Kidney tubule cell (primary cell): ENCODE measurements around the gene CSGALNACT2.

Experiments used
- DNase-seq: peaks from one replicate; pipeline ENCODE4 v3.0.0-alpha.2; 2018; ENCODE audit warnings: low spot score

Gene CSGALNACT2

DNA sequence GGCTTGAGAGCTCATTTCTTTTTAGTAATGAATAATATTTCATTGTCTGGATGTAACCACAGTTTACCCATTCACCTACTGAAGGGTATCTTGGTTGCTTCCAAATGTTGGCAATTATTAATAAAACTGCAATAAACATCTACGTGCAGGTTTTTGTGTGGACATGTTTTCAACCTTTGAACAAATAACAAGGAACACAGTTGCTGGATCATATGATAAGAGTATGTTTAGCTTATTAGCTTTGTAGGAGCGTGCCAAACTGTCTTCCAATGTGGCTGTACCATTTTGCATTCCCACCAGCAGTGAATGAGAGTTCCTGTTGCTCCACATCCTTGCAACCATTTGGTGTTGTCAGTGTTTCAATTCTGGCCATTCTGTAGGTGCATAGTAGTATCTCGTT, 49.0 kb downstream of the CSGALNACT2 start:
- no peak for DNase-seq

DNA sequence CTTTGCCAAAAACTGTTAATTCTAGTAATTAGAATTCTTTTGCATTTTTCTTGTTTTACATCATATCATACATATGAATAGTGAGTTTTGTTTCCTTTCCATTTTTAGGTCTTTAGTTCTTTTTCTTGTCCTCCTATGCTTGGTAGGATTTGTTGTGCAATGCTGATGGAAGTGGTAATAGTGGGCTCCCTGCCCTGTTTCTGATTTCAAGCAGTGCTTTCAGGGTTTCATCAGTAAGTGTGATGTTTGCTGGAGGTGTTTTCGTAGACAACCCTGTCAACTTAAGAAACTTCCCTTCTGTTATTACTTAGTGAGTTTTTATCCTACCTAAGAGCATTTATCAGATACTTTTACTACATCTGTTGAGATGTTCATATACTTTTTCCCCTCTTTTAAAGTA, 50.5 kb downstream of the CSGALNACT2 start:
- DNase-seq, result no peak

DNA sequence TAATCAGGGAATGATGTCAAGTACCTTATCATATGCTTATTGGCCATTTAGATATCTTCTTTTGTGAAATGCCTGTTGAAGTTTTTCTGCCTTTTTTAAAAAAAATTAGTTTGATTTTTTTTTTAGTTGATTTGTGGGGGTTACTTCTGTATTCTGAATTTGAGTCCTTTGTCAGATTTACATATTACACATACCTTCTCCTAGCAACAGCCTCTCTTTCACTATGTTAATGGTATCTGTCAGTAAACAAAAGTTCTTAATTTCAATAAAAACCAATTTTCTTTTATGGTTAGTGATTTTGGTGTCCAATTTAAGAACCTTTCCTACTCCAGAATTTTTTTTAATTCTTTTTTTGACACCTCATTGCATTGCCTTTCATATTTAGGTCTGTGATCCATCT, 52.0 kb downstream of the CSGALNACT2 start:
- DNase-seq, result no peak

DNA sequence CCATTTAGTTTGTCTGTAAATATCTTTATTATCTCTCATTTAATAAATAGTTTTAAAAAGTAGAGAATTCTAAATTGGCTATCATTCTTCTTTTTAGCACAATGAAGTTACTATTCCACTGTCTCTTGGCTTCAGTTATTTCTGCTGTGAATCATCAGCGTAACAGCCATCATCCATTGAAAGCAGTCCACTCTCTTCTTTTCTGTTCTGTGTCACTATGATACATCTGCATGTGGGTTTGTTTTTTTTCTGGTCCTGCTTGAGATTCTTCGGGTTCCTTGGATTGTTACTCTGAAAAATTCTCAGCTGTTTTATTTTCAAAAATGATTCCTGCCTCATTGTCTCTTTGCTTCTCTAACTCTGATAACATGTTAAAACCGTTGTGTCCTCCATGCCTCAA, 52.5 kb downstream of the CSGALNACT2 start:
- DNase-seq, result peak; percentile 17

DNA sequence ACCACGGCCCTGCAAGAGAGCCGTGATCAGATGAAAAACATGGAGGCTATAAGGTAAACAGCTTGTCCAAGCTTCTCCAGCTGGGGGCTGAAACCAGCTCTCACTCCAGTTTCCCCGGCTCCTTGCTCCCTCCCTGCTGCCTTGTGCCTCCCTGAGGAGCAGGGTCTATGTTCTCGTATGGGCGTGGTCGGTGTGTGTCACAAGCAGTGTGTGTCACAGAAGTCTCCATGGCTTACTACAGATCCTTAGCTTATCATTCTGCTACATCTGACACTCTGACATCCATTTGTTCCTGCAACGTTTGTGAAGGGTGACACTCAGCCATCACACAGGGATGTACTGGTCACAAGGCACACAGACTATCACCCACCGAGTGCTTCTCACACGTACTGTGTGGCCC, 54.6 kb downstream of the CSGALNACT2 start:
- DNase-seq, result no peak

DNA sequence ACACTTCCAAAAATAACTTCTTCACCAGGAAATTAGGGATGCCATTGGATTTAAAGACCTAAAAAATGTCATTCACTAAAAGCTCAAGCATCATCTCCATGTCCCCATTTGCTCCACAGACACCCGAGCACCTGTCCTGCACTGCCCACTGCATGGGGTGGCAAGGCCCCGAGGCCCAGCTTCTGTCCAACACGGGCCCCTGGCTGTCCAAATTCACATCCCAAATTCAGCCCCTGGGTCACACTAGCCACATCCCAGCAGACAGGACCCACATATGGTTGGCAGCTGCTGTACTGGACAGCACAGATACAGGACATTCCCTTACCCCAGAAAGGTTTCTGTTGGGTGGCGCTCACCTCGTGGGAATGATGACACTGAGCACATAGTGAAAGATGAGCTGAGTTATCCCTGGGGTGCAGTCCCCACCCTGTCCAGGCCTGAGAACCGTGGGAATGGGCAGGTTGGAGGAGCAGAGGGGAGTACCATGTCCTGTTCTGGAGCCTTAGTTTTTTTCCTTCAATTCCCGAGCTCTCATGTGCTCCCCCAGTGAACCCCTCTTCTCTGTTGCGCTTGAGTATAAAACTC, 55.3 kb downstream of the CSGALNACT2 start:
- no peak for DNase-seq

DNA sequence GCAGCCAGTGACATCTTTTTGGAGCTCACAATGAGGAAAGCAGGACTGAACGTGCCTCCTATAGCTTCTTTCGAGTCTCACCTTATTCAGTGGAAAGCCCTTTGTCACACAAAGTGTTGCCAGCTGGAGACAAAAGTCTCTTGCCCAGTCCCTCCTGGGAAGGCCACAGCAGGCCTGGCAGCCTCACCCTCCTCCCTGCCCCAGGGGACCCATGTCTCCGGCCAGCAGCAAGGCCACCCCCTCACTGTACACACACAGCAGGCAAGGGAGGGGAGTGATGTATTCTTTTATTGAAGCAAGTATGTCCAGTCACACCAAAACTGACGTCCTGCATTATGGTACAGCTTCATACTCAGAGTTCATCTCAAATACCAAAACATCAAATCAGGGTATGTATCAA, 56.0 kb downstream of the CSGALNACT2 start:
- DNase-seq, result no peak

DNA sequence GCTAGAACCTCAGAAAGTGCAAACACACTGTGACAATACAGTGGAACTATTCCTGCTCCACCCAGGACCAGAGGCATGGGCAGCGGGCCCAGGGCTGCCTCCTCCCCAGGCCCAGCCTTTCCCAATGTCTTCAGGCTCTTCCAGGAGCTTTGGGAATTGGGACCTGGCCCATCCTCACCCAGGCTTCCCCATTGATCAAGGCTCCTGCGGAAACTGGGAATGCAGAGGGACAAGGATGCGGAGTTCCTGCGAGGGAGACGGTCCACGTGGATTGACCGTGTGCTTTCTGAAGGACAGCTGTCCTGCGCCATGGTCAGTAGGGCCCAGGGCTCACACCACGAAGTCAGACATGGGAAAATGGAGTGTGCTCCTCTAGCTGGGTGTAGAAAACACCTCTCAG, 56.6 kb downstream of the CSGALNACT2 start:
- no peak for DNase-seq

DNA sequence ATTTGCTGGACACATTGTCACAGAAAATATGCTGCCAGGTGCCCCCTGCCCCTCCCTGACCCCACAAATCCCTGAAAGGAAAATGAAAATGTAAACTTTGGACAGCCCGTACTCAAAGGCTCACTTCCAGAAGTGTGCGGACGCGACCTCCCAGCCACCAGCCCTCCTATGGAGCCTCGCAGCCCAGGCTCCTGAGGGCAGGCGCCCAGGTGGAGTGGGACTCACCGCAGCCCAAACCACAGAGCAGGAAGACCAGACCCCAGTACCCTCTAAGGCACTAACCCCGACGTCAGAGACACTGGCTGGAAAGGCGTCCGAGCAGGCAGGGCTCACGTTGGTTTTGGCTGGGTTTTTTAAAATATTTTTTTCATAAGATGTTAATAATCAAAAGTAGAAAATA, 57.3 kb downstream of the CSGALNACT2 start:
- DNase-seq, result no peak

DNA sequence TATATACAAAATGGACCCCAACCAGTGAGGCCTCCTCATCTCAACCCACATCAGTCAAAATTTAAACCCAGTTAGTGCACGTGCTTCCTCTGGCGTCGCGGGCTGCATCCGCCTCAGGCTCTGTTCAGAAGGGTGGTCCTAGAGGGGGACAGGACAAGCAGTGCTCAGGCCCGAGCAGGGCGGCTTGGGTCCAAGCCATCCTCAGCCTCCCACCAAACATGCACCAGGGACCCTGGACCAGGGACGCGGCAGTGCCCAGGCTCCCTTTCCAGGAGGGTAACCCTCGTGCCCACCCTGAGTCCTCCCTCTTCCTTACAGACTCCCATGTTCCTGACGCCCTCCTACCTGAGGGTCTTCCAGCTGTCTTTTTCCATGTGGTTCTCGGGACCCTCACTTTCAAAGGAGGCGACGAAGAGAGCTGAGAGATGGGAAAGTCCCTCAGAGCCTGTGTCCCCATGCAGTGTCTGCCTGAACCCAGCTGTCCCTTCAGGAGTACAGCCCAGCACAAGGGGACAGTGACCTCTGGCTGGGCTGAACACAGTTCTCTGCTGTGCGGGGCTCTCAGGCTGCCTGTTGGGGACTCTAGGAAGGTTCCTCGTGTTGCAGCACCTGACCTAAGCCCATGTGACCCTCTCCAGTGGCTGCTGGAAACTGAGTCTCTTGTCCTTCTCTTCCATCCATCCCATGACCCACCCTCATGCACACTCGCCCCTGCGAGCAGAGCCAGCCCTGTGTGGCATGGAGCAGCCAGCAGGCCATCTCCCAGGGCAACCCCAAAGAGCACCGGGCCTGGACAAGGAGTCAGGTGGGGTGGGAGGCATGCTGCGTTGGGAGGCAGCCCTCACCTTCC, 58.1 kb downstream of the CSGALNACT2 start:
- DNase-seq, result no peak

DNA sequence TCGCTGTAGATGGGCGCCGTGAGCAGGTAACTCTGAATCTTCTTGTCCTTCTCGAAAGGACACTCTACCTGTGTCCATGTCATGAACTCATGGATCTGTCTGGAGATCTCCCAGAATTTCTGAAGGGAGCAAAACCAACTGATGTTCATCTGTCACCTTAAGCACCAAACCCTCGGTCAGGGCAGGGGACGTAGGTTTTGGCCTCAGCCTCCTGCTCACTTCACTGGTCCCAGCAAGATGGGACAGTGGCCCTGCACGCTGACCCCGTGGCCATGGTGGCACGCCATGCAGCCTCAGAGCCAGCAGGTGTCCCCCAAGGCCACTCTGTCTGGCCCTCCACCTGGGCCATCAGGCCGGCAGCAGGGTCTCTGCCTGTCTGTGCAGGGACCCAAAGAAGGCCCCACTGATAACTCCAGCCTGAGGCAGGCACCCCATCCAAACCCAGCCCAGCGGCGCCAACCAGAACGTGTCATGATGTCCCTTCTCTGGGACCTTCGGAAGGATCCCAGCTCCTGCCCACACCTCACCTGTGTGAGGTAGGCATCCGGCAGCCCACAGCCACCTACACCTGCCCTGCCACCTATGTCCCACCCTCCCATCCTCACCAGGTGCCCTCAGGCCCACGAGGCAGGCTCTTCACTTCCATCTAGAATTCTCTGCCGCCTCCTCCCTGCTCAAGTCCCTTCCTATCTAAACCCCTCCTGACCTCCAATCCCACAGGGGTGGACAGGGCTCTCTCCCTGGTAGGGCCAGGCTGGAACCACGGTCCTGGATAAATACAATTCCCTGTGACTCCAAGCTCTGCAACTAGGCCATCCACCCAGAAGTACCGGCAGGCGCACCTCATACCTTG, 59.0 kb downstream of the CSGALNACT2 start:
- no peak for DNase-seq

DNA sequence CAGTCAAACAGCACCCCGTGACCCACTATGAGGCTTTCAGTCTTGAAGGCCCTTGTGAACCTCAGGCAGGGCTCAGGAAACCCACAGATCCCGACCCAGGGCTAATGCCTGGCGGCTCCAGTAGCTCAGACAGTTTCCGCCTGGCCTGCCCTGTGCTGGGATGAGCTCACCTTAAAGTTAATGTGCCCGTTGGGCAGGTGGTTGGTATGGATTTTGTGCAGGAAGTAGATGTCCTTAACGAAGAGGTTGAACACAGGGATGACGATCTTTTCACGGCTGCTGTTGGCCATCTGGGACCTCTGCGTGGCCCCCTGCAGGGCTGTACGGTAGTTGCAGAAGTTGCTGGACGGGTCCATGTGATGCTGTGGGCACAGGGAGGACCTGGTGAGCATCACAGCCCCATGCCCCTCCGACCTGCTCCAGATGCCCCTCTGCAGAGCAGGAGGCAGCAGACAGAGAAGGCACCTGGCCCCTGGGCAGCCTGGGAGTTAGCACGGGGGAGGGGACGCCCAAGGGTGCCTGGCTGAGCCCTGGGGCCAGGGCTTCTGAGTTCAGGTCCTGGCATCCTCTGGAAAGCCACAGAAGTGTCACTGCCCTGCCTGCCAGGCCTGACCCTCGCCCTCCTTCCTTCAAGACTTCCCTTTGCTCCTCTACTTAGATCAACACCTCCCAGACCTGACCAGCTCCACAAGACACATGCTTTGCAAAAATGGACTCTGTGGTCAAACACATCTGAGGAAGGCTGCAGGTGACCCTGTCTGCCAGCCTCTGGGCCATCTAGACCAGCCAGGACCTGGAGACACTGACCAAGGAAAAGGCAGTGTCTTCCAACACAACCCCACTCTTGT, 59.8 kb downstream of the CSGALNACT2 start:
- DNase-seq, result peak; percentile 7

DNA sequence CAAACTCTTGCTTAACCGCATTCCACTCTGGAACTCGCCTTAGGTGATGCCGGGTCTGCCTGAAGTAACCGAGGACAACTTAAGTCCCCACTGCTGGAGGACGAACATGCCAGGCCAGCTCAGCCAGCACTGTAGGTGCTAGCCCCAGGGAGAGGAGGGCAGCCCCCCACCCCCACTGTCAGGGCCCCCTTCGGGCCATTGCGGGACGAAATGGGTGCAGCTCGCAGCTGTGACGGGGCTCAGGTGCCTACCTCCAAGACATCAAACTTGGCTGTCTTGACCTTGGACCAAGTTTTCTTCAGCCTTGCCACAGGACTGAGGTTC, 60.4 kb downstream of the CSGALNACT2 start:
- DNase-seq, result no peak

DNA sequence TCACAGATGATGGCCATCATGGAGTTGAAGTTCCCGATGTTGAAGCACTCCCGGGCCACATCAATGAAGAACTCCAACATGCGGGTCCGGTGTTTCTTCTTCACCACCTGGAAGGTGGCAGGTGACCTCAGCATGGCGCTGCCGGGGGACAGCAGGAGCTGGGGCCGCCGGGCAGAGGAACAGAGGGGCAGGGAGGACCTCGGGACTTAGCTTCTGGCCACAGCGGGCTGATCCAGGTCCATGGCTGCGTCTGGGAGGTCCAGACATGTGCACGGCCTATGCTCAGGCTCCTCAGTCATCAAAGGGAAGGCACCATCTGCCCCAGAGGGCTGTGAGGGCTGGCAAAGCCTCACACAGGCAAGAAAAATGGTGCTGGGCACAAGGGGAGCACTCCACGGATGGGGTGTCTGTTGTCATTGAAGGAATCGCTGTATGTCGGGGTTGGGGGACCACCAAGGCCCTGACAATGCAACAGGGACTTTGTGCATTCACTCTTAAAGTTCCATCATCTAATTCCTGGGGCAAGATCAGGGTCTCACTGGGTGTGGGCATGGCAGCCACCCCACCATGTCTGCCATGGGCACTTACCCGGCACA, 60.9 kb downstream of the CSGALNACT2 start:
- DNase-seq, result no peak

DNA sequence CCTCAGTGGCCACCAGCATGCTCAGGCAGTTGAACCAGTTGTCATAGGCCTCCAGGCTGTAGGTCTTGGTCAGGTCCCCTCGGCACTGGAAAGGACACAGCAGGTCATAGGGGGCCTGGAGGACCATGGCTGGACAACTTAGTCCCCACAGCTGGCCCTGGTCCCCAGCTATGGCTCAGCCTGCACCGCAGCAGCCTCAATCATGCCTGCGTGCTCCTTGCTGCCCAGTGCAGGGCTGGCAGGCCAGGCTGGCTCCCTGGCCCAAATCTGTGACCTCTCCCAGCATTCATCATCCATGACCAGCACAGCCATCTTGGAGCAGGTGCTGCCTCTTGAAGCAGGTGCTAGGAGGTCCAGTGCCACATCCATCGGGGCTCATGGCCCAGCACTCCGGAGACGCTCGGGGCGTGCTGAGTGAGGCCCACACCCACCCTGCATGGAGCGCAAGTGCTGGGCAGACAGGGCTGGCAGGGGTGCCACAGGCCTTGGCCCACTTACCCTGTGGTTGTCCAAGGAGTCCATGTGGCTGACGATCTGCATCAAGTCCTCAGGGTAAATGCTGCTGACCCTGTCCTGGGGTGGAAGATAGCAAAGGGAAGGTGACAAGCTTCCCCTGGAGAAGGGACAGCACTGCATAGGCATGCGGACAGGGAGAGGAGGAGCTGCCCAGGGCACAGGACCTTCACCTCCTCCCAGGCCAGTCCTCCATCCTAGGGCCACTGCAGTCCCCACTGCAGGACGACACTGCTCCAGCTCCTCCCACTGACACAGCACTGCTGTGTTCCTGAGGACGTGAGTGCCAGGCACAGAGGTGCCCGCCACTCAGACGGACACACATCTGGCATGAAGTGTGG, 61.7 kb downstream of the CSGALNACT2 start:
- no peak for DNase-seq

DNA sequence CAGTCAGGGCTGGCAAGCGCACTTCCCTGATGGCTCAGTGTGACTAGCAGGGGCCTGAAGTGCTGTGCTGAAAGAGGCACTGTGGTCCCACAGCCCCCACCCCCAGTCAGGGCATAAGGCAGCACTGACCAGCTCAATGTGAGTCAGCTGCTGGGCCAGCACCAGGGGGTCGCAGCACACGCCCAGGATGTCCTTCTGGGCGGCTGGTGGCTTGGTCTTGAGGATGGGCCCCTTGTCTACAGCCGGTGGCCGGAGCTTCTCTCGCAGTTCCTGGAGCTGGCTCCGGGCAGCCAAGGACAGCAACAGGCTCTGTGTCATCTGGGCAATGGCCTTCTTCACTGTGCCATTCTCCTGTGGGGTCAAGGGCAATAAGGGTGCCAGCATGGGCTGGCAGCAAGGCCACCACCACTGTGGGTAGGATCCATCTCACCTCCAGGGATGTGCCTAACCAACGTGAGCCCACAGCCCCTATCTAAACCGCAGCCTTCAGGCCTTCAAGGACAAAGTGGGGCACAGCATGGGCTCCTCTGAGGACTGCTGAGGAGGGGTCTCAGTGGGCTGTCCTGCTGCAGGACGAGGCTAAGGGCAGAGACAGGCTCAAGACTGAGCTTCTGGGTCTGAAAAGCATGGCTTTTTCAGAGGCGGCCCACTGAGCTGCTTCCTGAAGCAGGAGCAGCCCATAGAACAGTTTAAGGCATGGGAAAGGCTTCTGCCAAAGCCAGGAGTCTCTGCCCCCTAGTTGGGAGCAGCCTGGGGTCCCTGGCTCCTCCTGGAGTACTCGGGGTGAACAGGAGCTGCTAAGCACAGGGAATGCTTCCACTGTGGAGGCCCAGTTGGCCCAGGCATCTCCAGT, 62.5 kb downstream of the CSGALNACT2 start:
- DNase-seq, result no peak

DNA sequence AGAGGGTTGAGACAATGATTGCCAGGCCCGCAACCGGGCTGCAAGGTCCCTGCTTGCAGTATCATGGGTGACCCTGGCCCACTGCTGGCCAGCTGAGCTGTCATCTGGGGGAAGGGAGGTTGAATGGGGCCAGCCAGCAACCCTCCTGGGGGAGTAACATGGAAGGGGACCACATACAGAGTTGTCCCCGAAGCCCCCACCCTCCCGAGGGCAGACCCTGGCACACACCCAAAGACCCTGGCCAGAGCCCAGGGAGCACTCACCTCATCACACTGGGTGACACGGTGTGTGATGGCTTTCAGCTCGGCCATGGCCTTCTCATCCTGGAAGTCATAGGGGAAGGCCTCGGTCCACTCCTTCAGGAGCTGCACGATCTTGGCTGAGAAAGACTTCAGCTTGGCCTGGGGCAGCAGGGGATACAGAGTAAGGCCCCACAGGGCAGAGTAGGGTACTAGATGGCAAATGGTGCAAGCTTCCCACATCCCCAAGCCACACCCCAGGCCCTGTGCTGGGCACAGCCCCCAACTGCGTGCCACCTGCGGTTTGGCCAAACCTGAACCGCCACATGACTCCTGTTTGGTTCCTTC, 63.4 kb downstream of the CSGALNACT2 start:
- no peak for DNase-seq

DNA sequence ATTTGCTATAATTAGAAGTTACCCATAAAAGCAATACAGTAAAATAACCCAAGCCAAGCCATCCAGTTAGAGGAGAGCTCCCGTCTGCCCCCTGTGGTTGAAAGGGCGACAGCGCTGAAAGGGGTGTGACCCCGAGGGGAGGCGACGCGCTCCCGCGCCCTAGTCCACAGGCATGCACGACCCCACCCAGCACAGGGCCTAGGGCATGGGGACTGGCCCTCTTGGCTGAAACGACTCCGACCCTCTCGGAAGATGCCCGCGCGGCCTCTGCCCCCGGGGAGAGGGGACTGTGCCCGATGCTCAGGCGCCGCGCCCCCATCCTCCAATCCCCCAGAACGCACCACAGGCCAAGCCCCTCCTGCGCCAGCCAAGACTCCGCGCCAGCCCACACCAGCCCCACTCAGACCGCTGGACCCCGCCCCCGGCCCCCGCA, 64.0 kb downstream of the CSGALNACT2 start:
- peak; percentile 33 for DNase-seq
